HG03439 (cell line): ENCODE measurements around the gene TRIM34.
"Not testable (repeated sequence)": the region's sequence is repeated elsewhere in the genome, so short reads cannot be mapped to it uniquely, and the experiment has no call there.

Source experiments
- ATAC-seq: cut with Tn5 transposase; IDR thresholded peaks from one replicate; pipeline ENCODE4 v1.9.1; 2021; ENCODE audit warnings: mild to moderate bottlenecking, moderate library complexity; ENCODE audit not compliant: unreplicated experiment

The TRIM34 gene

GRCh38 chr11:5624489-5625279 lies at the start of gene TRIM34:
TRIM34 (plus strand) TSS chr11:5625001; CDS start chr11:5632332, 7,331 bp downstream.
- peak; percentile 96 for ATAC-seq

- ATAC-seq = no peak
Measured at GRCh38 chr11:5575152-5575551, 49.6 kb upstream of the TRIM34 start.

GRCh38 chr11:5577101-5577500 lies 47.7 kb upstream of the TRIM34 start:
- ATAC-seq = no peak

- no peak for ATAC-seq
Measured at GRCh38 chr11:5580577-5580976, 44.2 kb upstream of the TRIM34 start, which contains the start of gene OR52B6. OR52B6 (plus strand) TSS chr11:5580877; CDS start chr11:5580877, 0 bp downstream.

- ATAC-seq = no peak
Measured at GRCh38 chr11:5581014-5581413, 43.8 kb upstream of the TRIM34 start.

GRCh38 chr11:5584458-5584857 lies 40.3 kb upstream of the TRIM34 start:
- not testable (repeated sequence) for ATAC-seq

- ATAC-seq = not testable (repeated sequence)
Measured at GRCh38 chr11:5589906-5590305, 34.9 kb upstream of the TRIM34 start.

GRCh38 chr11:5591613-5592012 lies 33.2 kb upstream of the TRIM34 start:
- no peak for ATAC-seq

GRCh38 chr11:5592615-5593014 lies 32.2 kb upstream of the TRIM34 start:
- ATAC-seq = no peak

GRCh38 chr11:5593146-5593545 lies 31.7 kb upstream of the TRIM34 start:
- ATAC-seq = no peak

GRCh38 chr11:5596607-5597201 lies 28.1 kb upstream of the TRIM34 start, which contains the start of gene TRIM6:
TRIM6 (plus strand) TSS chr11:5596637; CDS start chr11:5596898, 261 bp downstream.
- no peak for ATAC-seq

GRCh38 chr11:5597953-5598352 lies 26.8 kb upstream of the TRIM34 start:
- no peak for ATAC-seq

GRCh38 chr11:5600374-5600851 lies 24.4 kb upstream of the TRIM34 start:
- peak; percentile 94 for ATAC-seq

GRCh38 chr11:5602791-5603190 lies 22.0 kb upstream of the TRIM34 start:
- not testable (repeated sequence) for ATAC-seq

GRCh38 chr11:5603326-5603725 lies 21.5 kb upstream of the TRIM34 start:
- ATAC-seq = no peak

- ATAC-seq = no peak
Measured at GRCh38 chr11:5604896-5605295, 19.9 kb upstream of the TRIM34 start.

- no peak for ATAC-seq
Measured at GRCh38 chr11:5605849-5606248, 19.0 kb upstream of the TRIM34 start.

- ATAC-seq = no peak
Measured at GRCh38 chr11:5608808-5609207, 16.0 kb upstream of the TRIM34 start.

- ATAC-seq = no peak
Measured at GRCh38 chr11:5610446-5610845, 14.4 kb upstream of the TRIM34 start.

GRCh38 chr11:5611627-5612026 lies 13.2 kb upstream of the TRIM34 start:
- ATAC-seq = no peak

GRCh38 chr11:5618807-5619206 lies 6.0 kb upstream of the TRIM34 start:
- no peak for ATAC-seq
